NT2/D1 (cell line): ENCODE data around the gene RHOBTB1.

Experiments
- DNase-seq: peaks from one replicate; pipeline ENCODE4 v3.0.0-alpha.2; 2011; ENCODE audit warnings: low read depth, low spot score
- H3K27me3 ChIP-seq: 2 replicates; pipeline ENCODE4 v1.6.0; 2011; ENCODE audit warnings: mild to moderate bottlenecking; ENCODE audit not compliant: insufficient read length, insufficient read depth
- H3K36me3 ChIP-seq: 2 replicates; pipeline ENCODE4 v1.6.1; 2011; ENCODE audit warnings: mild to moderate bottlenecking, low read length, mixed read lengths; ENCODE audit not compliant: insufficient read depth, insufficient read length
- H3K4me1 ChIP-seq: 2 replicates; pipeline ENCODE4 v1.5.1; 2011; ENCODE audit not compliant: insufficient read depth, insufficient read length
- H3K4me3 ChIP-seq: 2 replicates; pipeline ENCODE4 v1.5.1; 2011; ENCODE audit warnings: low read depth; ENCODE audit not compliant: insufficient read length
- H3K9ac ChIP-seq: 2 replicates; pipeline ENCODE4 v1.6.0; 2011; ENCODE audit warnings: low read depth; ENCODE audit not compliant: insufficient read length
- H3K9me3 ChIP-seq: 2 replicates; pipeline ENCODE4 v1.5.1; 2011; ENCODE audit warnings: mild to moderate bottlenecking, low read length; ENCODE audit not compliant: insufficient read depth
- SUZ12 ChIP-seq: IDR thresholded peaks from 2 replicates; pipeline ENCODE4 v1.6.1; 2011; ENCODE audit not compliant: insufficient read length, insufficient read depth; ENCODE audit errors: extremely low read depth
- YY1 ChIP-seq: IDR thresholded peaks from 2 replicates; pipeline ENCODE4 v1.6.1; 2011; ENCODE audit not compliant: insufficient read length, insufficient read depth
- ZNF274 ChIP-seq: IDR thresholded peaks from 2 replicates; pipeline ENCODE4 v1.6.1; 2011; ENCODE audit warnings: mild to moderate bottlenecking, low read depth, low read length

The RHOBTB1 gene

DNA sequence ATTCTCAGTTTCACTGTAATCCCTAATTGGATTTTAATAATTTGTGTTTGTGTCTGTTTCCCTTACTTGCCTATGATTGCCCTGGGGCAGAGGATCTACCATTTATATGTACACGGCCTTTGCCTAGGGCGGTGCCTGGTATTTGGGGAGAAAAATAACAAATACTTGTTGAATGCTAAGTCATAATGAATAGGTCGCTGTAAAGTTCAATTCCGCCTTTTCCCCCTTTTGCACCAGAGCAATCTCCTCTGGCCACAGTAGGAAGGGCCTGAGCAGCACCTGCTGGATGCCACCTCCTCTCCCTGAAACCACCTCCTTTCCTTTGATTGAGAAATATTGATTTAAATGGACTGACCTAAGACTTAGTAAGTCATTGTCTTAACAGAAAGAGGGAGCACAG, 70.2 kb downstream of the RHOBTB1 start:
- H3K9me3 ChIP-seq: no peaks in the 10 kb centered on the region
- no peaks in the 10 kb centered on the region for H3K27me3 ChIP-seq
- no peak for DNase-seq
- no peaks in the 10 kb centered on the region for H3K4me1 ChIP-seq
- no peak overlapping the region for H3K9ac ChIP-seq
- TF ChIP-seq YY1 (no peak), SUZ12 (no peak), ZNF274 (no peak)
- H3K36me3 ChIP-seq: peaks cover 2% of the 10 kb centered on the region
- H3K4me3 ChIP-seq: no peak overlapping the region

DNA sequence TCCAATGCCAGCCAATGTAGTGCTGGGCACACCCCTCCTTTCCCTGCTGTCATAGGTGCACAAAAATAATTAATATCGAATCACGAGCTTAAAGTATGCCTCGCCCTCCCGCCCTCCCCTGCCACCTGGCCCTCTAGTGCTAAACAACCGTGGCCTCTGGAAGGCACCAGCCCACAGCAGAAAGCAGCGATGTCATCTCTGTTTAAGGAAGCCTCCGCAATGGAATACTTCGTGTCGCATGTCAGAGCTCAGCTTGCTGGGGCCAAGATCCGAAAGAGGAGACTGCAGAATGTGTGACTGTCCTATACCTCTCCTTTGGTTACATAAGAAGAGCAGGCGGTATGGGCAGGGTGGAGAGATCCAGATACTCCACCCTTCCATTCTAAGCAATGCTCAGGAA, 71.5 kb downstream of the RHOBTB1 start:
- H3K36me3 ChIP-seq: peaks cover 2% of the 10 kb centered on the region
- H3K9ac ChIP-seq: no peak overlapping the region
- no peak overlapping the region for H3K4me3 ChIP-seq
- TF ChIP-seq ZNF274: no peak
- no peak for TF ChIP-seq SUZ12
- no peak for DNase-seq
- H3K4me1 ChIP-seq: no peaks in the 10 kb centered on the region
- H3K27me3 ChIP-seq: no peaks in the 10 kb centered on the region
- H3K9me3 ChIP-seq: no peaks in the 10 kb centered on the region

- no peaks in the 10 kb centered on the region for H3K9me3 ChIP-seq
- peaks cover 2% of the 10 kb centered on the region for H3K36me3 ChIP-seq
- no peak overlapping the region for H3K4me3 ChIP-seq
- DNase-seq: no peak
- no peaks in the 10 kb centered on the region for H3K27me3 ChIP-seq
- no peak for TF ChIP-seq ZNF274
- no peak for TF ChIP-seq YY1
- no peak for TF ChIP-seq SUZ12
- no peaks in the 10 kb centered on the region for H3K4me1 ChIP-seq
- no peak overlapping the region for H3K9ac ChIP-seq
Measured at GRCh38 chr10:60871215-60871614, 72.8 kb downstream of the RHOBTB1 start.

DNA sequence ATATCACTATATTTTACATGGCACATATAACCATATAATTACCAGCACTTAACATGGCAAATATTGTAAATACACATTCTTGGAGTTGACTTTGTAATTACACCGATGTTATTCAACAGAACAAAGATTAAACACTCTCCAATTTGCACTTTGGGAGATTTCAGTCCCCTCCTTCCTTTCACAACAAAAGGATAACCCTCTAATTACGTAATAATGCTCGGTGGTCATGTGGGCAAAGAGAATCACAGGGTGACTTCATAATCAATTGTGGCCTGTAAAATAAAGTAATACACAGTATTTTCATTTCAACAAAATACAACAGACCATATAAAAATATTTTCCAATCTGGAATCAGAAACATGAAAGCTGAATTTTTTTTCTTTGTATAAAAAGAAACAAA, 73.2 kb downstream of the RHOBTB1 start:
- DNase-seq: no peak
- peaks cover 2% of the 10 kb centered on the region for H3K36me3 ChIP-seq
- H3K4me3 ChIP-seq: no peak overlapping the region
- no peak for TF ChIP-seq ZNF274
- TF ChIP-seq YY1: no peak
- no peak for TF ChIP-seq SUZ12
- H3K9me3 ChIP-seq: no peaks in the 10 kb centered on the region
- no peaks in the 10 kb centered on the region for H3K4me1 ChIP-seq
- no peaks in the 10 kb centered on the region for H3K27me3 ChIP-seq
- no peak overlapping the region for H3K9ac ChIP-seq

- no peak overlapping the region for H3K4me3 ChIP-seq
- TF ChIP-seq YY1 (no peak), SUZ12 (no peak), ZNF274 (no peak)
- H3K36me3 ChIP-seq: peaks cover 2% of the 10 kb centered on the region
- H3K4me1 ChIP-seq: no peaks in the 10 kb centered on the region
- H3K9ac ChIP-seq: no peak overlapping the region
- no peaks in the 10 kb centered on the region for H3K27me3 ChIP-seq
- DNase-seq: no peak
- no peaks in the 10 kb centered on the region for H3K9me3 ChIP-seq
Measured at GRCh38 chr10:60870416-60870728, 73.6 kb downstream of the RHOBTB1 start.

DNA sequence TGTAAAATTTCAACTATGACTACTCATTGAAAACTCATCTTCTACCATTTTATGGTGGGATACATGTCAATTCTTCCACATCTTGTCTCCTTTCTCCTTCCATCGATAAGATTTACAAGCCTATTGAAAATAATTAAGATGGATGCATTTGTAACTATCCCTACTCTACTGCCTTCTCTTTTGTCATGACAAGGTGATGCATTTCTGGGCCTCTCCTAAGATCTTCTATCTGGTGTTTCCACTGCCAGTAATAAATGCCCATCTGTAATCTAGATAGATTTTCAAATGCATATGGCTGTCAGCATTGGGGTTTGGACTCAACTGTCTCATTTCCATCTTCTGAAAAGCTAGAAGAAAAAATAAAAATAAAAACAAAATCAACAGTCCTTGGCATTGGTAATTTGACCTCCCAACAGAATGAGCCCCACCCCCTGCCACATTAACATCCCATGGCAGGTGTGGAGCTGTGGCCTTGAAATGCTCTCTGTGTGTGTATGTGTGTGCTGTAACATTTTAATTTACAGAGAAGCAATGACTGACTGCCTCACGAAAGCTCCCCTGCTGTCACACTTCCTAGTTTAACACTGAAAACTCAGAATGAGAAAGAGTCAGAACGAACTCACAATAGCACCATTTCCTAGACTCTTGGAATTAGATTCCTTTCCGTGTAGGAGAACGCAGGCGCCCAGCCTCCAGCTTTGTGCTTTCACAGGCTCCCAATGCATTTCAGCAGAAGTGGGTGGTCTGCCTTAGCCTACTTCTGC, 74.2 kb downstream of the RHOBTB1 start:
- Histone ChIP-seq H3K27me3 (no peaks in the 10 kb centered on the region), H3K4me3 (no peak overlapping the region), H3K9me3 (no peaks in the 10 kb centered on the region), H3K36me3 (peaks cover 2% of the 10 kb centered on the region), H3K4me1 (no peaks in the 10 kb centered on the region), H3K9ac (no peak overlapping the region)
- TF ChIP-seq SUZ12 (no peak), ZNF274 (no peak), YY1 (no peak)
- no peak for DNase-seq

GRCh38 chr10:60868946-60869345, 75.0 kb downstream of the RHOBTB1 start:
- no peak overlapping the region for H3K4me3 ChIP-seq
- TF ChIP-seq SUZ12 (no peak), ZNF274 (no peak), YY1 (no peak)
- H3K9ac ChIP-seq: no peak overlapping the region
- DNase-seq: no peak
- no peaks in the 10 kb centered on the region for H3K4me1 ChIP-seq
- H3K9me3 ChIP-seq: no peaks in the 10 kb centered on the region
- peaks cover 2% of the 10 kb centered on the region for H3K36me3 ChIP-seq
- no peaks in the 10 kb centered on the region for H3K27me3 ChIP-seq
